ENCODE measurements around the gene EBPL. TPM values are rescaled to one million over a fixed set of nuclear protein-coding genes. Genes with fewer than 3 reads are reported as not detected.

Gene EBPL
- total RNA-seq, 4 donors from 2014 or later, result 37.6 to 81.7 (median 45.0) TPM

DNA sequence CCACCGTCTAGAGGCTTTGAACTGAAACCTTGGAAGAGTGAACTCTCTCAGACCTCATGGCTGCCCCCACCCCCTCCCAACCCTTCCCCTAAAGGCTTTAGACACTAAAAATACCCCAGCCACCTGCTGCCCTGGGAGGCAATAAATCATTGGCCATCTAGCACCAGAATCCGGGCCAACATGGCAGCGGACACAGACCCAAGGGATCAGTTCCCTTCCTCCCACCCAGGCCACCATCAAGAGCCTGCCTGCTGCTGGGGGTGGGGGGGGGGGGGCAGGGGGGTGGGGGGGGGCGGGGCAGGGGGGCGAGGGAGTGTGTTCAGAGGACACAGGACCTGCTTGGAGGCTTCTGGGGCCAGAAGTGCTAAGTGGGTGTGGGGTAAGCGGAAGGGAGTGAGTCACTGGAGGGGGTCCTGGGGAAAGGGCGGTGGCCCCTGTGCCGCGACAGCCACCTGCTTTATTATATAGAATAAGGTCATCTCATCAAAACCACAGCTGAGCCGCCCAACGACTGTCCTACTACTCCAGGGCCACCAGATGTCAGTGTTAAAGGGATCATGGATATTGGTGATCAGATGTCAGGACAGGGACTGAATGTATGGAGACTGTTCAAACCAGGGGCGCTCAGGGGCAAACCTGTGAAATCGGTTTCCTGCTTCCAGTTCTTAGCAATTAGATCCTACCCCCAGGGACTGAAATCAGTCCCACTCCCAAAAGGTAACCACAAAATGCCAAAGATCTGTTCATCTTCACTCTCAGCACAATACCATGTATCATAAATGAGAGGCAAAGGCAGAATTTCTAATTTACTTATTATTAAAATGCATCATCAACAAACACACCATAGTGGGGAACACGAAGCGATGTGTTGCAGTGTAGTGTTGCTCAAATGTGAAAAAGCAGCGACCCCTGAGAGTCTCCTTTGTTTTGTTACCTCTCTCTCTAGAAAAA is 38.7 kb downstream of the EBPL start:
- H3K4me3 ChIP-seq, result no peak overlapping the region
- TF ChIP-seq POLR2A (IDR thresholded peaks at IDR 0.05) (no peak), EP300 (IDR thresholded peaks at IDR 0.05) (no peak), POLR2AphosphoS5 (IDR thresholded peaks at IDR 0.05) (no peak)
- TF ChIP-seq, protein P1, sequence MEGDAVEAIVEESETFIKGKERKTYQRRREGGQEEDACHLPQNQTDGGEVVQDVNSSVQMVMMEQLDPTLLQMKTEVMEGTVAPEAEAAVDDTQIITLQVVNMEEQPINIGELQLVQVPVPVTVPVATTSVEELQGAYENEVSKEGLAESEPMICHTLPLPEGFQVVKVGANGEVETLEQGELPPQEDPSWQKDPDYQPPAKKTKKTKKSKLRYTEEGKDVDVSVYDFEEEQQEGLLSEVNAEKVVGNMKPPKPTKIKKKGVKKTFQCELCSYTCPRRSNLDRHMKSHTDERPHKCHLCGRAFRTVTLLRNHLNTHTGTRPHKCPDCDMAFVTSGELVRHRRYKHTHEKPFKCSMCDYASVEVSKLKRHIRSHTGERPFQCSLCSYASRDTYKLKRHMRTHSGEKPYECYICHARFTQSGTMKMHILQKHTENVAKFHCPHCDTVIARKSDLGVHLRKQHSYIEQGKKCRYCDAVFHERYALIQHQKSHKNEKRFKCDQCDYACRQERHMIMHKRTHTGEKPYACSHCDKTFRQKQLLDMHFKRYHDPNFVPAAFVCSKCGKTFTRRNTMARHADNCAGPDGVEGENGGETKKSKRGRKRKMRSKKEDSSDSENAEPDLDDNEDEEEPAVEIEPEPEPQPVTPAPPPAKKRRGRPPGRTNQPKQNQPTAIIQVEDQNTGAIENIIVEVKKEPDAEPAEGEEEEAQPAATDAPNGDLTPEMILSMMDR (IDR thresholded peaks at IDR 0.05), result peak in 3 of 4 experiments; percentile 33 to 38 (median 35)
- peaks cover 0 to 31% (median 0%) of the 10 kb centered on the region in 3 donors for H3K4me1 ChIP-seq
- no peaks in the 10 kb centered on the region for H3K27me3 ChIP-seq
- no peak for ATAC-seq
- no peaks in the 10 kb centered on the region for H3K9me3 ChIP-seq
- no peak overlapping the region for H3K27ac ChIP-seq
- WGBS, 2 donors (ENCODE audit: low coverage in 1 of 2), result 53 to 85% methylated on average over 4 to 9 of the region's 16 CpGs
- H3K36me3 ChIP-seq, result no peaks in the 10 kb centered on the region

DNA sequence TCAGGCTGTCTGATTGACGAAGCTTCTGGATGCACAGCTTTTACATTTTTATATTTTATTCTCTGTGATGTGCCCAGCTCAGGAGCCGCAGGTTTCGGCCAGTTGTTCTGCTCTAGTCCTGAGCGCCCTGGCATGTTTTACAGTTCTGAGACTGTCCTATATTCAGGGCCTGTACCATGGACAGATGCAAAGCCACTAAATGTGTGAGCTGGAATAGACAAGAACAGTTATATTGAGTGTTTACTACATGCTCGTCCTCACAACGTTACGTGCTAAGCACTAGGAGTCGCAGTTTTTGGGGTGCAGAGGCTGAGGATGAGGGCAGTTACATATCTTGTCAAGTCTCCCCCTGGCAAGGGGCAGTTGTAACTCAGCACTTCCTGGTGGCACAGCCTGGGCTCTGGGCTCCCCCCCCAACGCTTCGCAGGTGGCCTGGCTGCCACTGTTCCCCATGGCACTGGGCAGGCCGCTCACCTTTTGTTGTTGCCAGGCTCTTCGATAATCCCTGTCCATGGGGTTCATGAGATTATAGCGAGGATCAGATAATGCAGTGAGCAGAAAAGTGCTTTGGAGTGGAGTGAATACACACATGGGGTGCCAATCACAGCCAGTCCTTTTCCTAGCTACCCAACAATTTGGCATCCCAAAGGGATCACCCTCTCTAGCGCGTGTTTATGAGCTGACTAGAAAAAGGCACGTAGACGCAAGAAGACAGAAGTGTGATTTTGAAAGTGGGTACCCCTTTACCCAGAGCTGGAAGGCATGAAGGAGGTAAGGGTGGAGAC is 39.5 kb downstream of the EBPL start:
- Histone ChIP-seq H3K27ac (no peak overlapping the region), H3K27me3 (no peaks in the 10 kb centered on the region), H3K4me1 (peaks cover 0 to 23% (median 0%) of the 10 kb centered on the region in 3 donors), H3K9me3 (no peaks in the 10 kb centered on the region), H3K36me3 (no peaks in the 10 kb centered on the region), H3K4me3 (no peak overlapping the region)
- TF ChIP-seq POLR2AphosphoS5 (IDR thresholded peaks at IDR 0.05), result no peak
- TF ChIP-seq POLR2A (IDR thresholded peaks at IDR 0.05), result no peak
- TF ChIP-seq, protein P1 (IDR thresholded peaks at IDR 0.05), result no peak
- WGBS, 2 donors (ENCODE audit: low coverage in 1 of 2), result 79 to 87% methylated on average over 10 to 12 of the region's 17 CpGs
- ATAC-seq, result no peak

DNA sequence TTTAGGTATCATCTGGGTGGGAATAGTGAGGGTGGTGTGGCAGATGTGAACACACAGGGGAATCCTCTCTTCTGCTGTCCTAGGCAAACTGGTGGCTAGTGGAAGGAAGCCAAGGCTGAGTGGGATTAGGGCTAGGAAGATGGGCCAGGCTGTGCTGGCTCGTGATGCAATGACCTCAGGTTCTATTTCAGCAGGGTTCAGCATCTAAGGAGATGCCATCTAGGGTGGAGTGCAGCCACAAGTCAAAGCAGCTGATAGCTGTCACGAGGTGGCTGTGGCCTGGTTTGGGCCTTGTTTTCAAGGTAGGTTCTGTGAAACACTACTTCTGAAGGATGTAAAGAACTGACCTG is 41.3 kb downstream of the EBPL start:
- ATAC-seq, result no peak
- Histone ChIP-seq H3K36me3 (no peaks in the 10 kb centered on the region), H3K9me3 (no peaks in the 10 kb centered on the region), H3K27ac (no peak overlapping the region), H3K4me1 (peaks cover 0 to 20% (median 0%) of the 10 kb centered on the region in 3 donors), H3K4me3 (no peak overlapping the region), H3K27me3 (no peaks in the 10 kb centered on the region)
- TF ChIP-seq, protein P1 (IDR thresholded peaks at IDR 0.05), result no peak
- TF ChIP-seq EP300 (IDR thresholded peaks at IDR 0.05), result no peak
- TF ChIP-seq POLR2AphosphoS5 (IDR thresholded peaks at IDR 0.05), result no peak
- no peak for TF ChIP-seq POLR2A (IDR thresholded peaks at IDR 0.05)
- WGBS, 2 donors (ENCODE audit: low coverage in 1 of 2), result 70% methylated on average over 2 of the region's 2 CpGs; no CpG with 5 or more reads in 1 of the 2 donors

GRCh38 chr13:49649244-49649962 is 41.9 kb downstream of the EBPL start:
- Histone ChIP-seq H3K36me3 (no peaks in the 10 kb centered on the region), H3K27ac (no peak overlapping the region), H3K4me1 (peaks cover 0 to 20% (median 0%) of the 10 kb centered on the region in 3 donors), H3K4me3 (no peak overlapping the region), H3K27me3 (no peaks in the 10 kb centered on the region), H3K9me3 (no peaks in the 10 kb centered on the region)
- no peak for ATAC-seq
- WGBS, 2 donors (ENCODE audit: low coverage in 1 of 2), result 39 to 58% methylated on average over 5 of the region's 5 CpGs
- no peak for TF ChIP-seq POLR2A (IDR thresholded peaks at IDR 0.05)
- no peak for TF ChIP-seq EP300 (IDR thresholded peaks at IDR 0.05)
- TF ChIP-seq, protein P1 (IDR thresholded peaks at IDR 0.05), result peak; percentile 42 to 63 (median 44)
- TF ChIP-seq POLR2AphosphoS5 (IDR thresholded peaks at IDR 0.05), result no peak

Measured in gastroesophageal sphincter (tissue), 4 donors.